GM08714 (cell line): Measurements from ENCODE around the gene UQCC3.
"Not testable (repeated sequence)": the region's sequence is repeated elsewhere in the genome, so short reads cannot be mapped to it uniquely, and the experiment has no call there.

Experiments
- H3K4me3 ChIP-seq: fragments of 200-500 bp; sonication (Bioruptor generic); 2 replicates; pipeline ENCODE4 v1.5.1; 2014; ENCODE audit warnings: mild to moderate bottlenecking, low read length, inconsistent platforms
- ZNF274 ChIP-seq: IDR thresholded peaks from 2 replicates; pipeline ENCODE4 v1.6.1; 2012; ENCODE audit warnings: mild to moderate bottlenecking, low read depth, low read length

Gene UQCC3

DNA sequence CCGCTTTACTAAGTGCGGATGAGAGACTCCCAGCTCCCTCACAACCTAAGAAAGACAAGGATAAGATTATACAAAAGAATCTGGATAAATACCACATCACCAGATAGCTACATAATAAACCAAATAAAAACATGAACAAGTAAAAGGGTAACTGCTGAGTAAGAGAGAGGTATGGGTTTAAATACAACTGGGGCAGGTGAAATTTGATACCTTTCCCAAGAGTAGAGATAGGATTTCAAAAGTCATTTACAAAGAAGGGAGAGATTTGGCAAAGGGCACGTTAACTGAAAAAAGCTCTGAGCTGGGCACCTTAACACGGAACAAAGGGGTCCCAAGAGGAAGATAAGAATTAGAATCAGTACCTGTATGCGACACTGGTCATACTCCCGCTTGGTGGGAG lies 5.7 kb downstream of the UQCC3 start:
- H3K4me3 ChIP-seq, result no peak overlapping the region
- no peak for TF ChIP-seq ZNF274

DNA sequence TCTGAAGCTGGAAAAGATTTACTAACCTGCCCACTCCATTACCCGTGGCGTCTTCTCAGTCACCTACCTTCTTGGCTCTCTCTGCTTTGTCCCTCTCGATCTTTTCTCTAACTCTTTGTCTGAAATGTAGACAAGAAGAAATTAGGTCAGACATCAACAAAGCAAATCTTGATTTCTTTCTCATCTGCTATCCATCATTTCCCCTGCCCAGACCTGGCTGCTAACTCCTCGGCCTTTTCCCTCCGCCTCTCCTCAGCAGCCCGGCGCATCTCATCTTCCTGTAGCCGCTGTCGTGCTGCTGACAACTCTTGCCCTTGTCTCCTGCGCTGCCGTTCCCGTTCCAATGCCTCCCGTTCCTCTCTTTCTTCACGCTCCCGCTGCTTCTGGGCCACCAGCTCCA lies 6.2 kb downstream of the UQCC3 start:
- no peak for TF ChIP-seq ZNF274
- H3K4me3 ChIP-seq, result peak overlapping the region; percentile 91; the same call in 1 of the 2 replicates

DNA sequence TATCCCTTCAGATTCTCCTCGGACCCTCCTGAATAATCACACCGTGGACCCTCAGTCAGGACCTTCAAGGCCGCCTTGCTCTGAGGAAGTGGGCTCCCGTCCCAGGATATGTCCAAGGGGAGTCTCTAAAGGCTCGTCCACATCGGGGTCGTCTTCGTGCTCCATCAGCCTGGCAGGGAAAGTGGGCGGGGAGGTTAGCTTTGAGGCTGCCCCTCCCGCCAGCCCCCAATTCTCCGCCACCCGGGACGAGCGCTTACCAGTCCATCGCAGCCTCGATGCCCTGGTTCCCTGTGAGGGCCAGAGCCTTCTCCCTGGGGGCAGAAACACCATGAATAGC lies 6.9 kb downstream of the UQCC3 start:
- H3K4me3 ChIP-seq, result peak overlapping the region; percentile 91
- no peak for TF ChIP-seq ZNF274

DNA sequence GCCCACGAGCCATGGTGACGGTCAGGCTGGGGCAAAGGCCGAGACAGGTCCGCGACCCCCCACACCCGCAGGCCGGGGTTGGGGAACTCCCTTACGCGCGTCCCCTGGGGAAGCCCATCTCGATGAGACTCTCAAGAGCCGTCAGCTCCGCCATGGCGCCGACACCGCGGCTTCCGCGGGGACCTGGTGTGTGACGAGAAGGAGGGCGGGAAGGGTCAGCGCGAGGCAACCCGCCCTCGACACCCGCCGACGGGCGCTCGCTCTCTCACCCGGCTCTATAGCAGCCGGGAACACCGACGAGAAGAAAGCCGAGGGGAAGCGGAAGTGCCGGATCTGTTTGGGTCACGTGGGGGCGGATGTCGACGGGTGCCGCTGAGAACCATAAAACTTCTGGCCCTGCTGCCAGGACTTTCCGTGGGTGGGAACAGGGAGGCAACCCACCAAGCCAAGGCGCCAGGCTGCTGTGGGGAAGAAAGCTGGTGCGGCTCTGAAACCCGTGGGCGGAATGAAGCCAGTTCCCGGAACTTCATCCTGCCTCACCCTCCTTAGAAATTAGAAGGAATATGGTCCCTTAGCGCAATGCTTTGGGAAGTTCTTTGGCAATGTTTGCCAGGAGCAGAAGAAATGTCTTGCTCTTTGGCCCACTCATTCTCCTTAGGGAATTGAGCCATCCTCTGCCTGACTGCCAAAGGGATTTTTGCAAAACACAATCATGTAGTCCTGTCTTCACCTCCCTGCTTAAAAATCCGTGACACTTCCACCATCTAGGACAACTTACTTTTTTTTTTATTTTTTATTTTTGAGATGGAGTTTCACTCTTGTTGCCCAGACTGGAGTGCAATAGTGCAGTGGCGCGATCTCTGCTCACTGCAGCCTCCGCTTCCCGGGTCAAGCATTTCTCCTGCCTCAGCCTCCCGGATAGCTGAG lies 7.6 kb downstream of the UQCC3 start, which contains the start of gene UBXN1:
TSS of gene UBXN1 (minus strand) at position 304 of the 927 bp plus-strand sequence. CDS start at position 154, 150 bp downstream.
- peak within 1 kb of the TSS; percentile 91 for H3K4me3 ChIP-seq
- TF ChIP-seq ZNF274, result no peak

DNA sequence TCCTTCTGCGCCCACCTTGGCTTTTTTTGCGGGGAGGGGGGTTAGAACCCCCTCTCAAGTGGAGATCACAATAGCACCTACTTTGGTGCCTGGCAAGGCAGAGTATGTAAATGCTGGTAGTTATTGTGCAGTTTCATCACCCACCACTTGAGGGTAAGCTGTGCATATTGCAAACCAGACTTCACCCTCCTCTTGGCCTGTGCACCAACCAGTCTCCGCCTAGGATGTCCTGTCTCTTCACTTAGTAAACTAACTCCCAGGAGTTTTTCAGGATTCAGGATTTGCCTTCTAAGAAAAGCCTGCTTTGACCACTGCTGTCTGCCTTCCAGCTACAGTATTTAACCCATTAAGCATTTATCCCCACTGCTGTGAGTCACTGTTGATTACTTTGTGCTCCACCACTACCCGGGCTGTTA lies 9.4 kb downstream of the UQCC3 start:
- H3K4me3 ChIP-seq, result no peak overlapping the region
- TF ChIP-seq ZNF274, result no peak

DNA sequence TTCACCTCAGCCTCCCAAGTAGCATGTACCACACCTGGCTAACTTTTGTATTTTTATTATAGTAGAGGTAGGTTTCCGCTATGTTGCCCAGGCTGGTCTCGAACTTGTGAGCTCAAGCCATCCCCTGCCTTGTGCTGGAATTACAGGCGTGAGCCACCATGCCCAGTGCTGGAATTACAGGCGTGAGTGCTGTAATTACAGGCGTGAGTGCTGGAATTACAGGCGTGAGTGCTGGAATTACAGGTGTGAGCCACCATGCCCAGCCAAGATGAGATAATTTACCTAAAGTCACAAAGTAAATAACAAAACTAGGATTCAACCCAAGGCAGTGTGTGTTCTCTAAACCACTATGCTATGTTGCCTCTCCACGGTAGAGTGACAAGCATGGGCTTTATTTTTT lies 11.0 kb downstream of the UQCC3 start:
- no peak overlapping the region for H3K4me3 ChIP-seq
- TF ChIP-seq ZNF274, result no peak

DNA sequence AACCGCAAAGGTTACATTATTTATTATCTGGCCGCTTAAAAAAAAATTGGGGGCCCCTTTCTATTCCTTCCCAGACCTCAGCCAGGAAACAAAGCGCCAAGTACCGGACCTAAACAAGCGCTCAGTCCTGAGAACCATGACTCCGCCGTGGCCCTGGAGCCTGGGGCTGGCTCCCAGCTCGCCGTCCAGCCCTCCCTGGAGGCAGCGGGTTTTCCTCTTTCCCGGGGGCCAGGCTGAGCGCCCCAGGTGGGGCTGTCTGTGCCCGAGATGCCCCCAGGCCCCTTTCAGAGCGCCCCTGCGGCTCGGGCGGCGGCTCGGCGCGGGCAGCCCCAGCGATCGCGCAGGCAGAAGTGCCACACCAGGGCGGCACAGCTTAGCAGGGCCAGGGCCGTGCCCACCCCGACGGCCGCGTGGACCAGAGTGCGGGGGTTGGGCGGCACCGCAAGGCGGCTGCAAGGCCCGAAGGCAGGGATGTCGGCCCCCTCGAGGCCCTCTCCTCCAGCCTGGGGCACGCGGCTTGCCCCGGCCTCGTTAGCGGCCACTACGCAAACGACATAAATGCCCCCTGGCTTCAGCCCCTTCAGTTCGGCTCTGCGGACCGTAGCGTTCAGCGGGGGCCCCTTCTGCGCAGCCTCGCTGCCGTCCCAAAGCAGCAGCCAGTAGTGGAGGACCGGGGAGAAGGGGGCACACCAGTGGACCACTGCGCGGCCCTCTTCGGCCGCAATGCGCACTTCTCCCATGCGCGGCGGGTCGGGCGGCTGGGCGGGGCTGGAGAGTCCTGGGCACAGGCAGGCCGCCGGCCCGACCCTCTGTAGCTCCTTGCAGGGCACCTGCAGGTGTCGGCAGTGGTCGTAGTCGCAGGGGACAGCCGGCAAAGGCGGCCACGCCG lies 16.3 kb downstream of the UQCC3 start:
- TF ChIP-seq ZNF274, result no peak
- no peak overlapping the region for H3K4me3 ChIP-seq

DNA sequence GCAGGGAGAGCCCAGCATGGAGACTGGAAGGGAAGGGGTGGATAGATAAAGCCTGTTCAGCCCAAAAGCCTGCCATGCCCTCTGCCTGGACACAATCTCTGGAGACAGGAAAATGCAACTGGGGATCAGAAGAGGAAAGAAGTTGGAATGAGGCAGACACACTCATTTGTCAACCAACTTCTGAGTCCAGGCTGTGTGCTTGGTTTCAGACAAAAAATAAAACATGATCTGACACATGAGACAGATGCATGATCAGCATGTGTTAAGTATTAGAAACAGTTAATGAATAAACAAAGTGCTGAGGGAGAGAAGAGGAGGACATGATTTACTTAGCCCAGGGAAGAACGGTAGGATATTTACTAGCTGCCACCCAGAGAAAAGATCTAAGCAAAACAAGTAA lies 17.0 kb downstream of the UQCC3 start:
- no peak overlapping the region for H3K4me3 ChIP-seq
- no peak for TF ChIP-seq ZNF274

DNA sequence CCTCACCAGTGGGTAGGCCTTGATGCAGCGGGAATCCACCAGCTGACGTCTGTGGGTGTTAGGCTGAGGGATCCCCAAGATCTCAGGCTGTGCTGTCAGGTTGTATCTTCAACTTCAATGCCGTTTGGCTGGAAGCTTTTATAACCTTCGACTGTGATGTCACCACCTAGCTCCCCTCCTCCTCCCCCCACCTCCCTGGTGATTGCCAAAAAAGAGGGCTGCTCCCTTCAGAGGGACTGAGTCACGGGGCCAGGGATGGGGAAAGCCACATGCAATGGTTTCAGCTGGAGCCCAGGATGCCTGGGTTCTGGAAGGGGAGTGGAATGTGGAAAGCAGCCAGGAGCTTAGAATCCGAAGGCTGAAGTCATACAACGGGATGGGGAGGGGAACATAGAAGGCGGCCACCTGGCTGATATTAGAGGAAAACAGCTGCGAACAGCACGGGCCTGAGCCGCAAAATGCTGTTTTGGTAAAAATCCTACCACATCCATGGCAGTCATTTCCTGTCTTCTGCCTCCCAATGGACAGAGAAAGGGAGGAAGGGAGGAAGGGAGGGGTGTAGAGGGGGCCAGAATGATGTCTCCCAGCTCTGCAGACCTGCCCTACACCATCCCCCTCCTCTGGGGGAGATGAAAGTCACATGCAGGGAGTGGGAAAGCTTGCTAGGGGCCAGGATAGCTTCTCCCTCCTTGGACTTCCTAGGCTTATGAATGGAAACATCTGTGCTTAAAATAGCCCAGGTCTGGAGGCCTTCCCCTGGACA lies 18.1 kb downstream of the UQCC3 start, which contains the start of gene LRRN4CL:
TSS of gene LRRN4CL (minus strand) at position 110 of the 763 bp plus-strand sequence. CDS start 1,022 bp downstream, outside the sequence.
- no peak within 1 kb of the TSS for H3K4me3 ChIP-seq
- TF ChIP-seq ZNF274, result no peak

DNA sequence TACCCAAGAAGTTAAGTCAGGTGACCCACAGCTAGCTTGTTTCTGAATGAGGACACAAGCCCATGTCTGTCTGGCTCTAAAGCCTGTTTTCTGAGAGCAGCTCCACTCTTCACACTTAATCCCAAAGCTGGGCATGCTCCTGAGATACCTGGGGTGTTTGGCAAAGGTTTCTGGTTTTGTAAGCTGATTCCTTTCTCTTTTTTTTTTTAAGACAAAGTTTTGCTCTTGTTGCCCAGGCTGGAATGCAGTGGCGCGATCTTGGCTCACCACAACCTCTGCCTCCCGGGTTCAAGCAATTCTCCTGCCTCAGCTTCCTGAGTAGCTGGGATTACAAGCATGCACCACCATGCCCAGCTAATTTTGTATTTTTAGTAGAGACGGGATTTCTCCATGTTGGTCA lies 22.2 kb downstream of the UQCC3 start:
- H3K4me3 ChIP-seq, result not testable (repeated sequence)

DNA sequence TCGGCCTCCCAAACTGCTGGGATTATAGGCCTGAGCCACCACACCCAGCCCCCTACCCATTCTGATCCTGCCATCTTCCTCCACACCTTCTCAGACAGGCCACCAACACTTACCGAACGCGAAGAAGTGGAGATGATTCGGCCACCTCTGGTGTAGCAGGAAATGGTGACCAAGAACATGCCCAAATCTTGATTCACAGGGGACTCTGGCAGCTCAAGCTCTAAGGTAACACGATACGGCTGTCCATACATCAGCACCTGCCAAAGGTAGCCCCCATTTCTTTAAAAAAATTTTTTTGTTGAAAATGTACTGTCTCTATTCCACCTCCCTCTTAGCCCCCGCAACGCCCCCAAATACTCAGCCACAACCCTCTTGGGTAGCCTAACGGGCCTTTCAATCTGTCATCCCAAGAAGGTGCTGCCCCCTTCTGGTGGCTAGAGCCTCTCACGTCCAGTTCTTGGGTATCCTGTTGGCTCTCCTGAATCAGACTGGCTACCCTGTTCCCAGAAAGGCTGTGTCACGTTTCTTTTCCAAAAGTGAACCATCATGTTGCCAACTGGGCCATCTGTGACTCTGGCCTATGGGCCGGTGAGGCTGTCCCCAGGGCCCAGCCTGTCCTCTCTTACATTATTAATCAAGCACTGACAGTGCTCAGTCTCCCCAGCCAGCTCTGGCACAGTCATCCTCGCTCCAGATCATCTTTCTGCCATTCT lies 23.1 kb downstream of the UQCC3 start:
- no peak overlapping the region for H3K4me3 ChIP-seq
- no peak for TF ChIP-seq ZNF274

DNA sequence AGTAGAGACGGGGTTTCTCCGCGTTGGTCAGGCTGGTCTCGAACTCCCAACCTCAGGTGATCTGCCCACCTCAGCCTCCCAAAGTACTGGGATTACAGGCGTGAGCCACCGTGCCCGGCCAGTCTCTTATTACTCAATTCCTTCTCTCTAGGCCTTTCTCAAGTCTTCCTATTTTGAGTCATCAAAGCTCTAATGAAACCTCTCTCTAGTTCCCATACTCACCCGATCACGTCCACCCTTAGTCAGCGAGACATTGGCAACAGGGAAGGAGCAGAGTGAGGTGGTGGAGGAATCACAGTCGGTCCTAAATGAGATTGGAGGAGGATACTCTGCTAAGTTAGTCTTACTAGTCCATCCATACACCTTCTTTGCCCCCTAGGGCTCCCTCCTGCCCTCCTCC lies 30.8 kb downstream of the UQCC3 start:
- TF ChIP-seq ZNF274, result no peak
- H3K4me3 ChIP-seq, result no peak overlapping the region

DNA sequence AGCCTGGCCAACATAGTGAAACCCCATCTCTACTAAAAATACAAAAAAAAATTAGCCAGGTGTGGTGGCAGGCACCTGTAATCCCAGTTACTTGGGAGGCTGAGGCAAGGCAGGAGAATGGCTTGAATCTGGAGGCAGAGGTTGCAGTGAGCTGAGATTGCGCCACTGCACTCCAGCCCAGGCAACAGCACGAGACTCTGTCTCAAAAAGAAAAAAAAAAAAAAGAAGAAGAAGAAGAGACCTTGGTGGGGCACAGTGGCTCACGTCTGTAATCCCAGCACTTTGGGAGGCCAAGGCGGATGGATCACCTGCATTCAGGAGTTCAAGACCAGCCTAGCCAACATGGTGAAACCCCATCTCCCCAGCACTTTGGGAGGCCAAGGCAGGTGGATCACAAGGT lies 32.4 kb downstream of the UQCC3 start:
- H3K4me3 ChIP-seq, result not testable (repeated sequence)
